ENCODE measurements around the gene THBS3. TPM values are rescaled to one million over a fixed set of nuclear protein-coding genes. Genes with fewer than 3 reads are reported as not detected.
A peak's percentile ranks its signal among the peaks of the same experiment; 100 is the strongest.
"Not testable (repeated sequence)": the region's sequence is repeated elsewhere in the genome, so short reads cannot be mapped to it uniquely, and the experiment has no call there.

The THBS3 gene
- total RNA-seq, 2 donors from 2014 or later, result 13.1 to 38.5 TPM

- intact Hi-C loops (cut with DNase I), result loop anchor here (5.0 kb wide), 1 partner anchor 56 kb away; the partner anchor contains the start of gene FDPS
- Histone ChIP-seq H3K36me3 (no peaks in the 10 kb centered on the region), H3K4me3 (no peak overlapping the region), H3K27me3 (replicated peaks; ENCODE audit: insufficient read depth) (no peaks in the 10 kb centered on the region), H3K9me3 (no peaks in the 10 kb centered on the region), H3K4me1 (replicated peaks) (peaks cover 9% of the 10 kb centered on the region), H3K27ac (no peak overlapping the region)
- DNase-seq (ENCODE audit: low spot score), result peak; percentile 87
- TF ChIP-seq POLR2A (IDR thresholded peaks at IDR 0.05) (no peak), CTCF (IDR thresholded peaks at IDR 0.05) (peak; percentile 94 to 100 (median 98)), POLR2AphosphoS5 (IDR thresholded peaks at IDR 0.05) (peak; percentile 73)
- 30% methylated on average over 23 of the region's 23 CpGs for WGBS
These were observed 43.1 kb upstream of the THBS3 start for GRCh38 chr1:155250633-155251449.

DNA sequence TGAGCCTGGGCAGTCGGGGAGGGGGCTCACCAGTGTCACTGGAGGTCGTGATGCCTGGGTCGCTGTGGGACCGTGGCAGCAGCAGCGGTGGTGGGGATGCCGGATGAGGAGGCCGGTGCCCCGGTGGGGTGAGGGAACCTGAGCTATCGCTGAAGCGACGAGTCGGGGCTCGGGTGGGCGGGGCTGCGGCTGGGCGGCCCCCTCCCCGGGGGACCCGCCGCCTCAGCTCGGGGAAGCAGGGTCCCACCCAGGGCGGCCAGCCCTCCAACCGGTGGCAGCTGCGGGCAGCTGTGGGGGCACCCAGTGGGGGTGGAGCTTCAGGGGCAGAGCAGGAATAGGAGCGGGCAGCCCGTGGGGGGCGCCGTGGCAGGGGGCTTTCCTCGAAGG lies 42.5 kb upstream of the THBS3 start:
- Histone ChIP-seq H3K27me3 (replicated peaks; ENCODE audit: insufficient read depth) (no peaks in the 10 kb centered on the region), H3K27ac (no peak overlapping the region), H3K36me3 (no peaks in the 10 kb centered on the region), H3K4me3 (no peak overlapping the region), H3K9me3 (no peaks in the 10 kb centered on the region), H3K4me1 (replicated peaks) (peaks cover 8% of the 10 kb centered on the region)
- TF ChIP-seq CTCF (IDR thresholded peaks at IDR 0.05), result no peak
- TF ChIP-seq POLR2A (IDR thresholded peaks at IDR 0.05), result no peak
- TF ChIP-seq POLR2AphosphoS5 (IDR thresholded peaks at IDR 0.05), result no peak
- WGBS, result 51% methylated on average over 12 of the region's 28 CpGs
- intact Hi-C loops (cut with DNase I), result loop anchor here (5.0 kb wide), 1 partner anchor 57 kb away; the partner anchor contains the start of gene FDPS
- no peak for DNase-seq (ENCODE audit: low spot score)

DNA sequence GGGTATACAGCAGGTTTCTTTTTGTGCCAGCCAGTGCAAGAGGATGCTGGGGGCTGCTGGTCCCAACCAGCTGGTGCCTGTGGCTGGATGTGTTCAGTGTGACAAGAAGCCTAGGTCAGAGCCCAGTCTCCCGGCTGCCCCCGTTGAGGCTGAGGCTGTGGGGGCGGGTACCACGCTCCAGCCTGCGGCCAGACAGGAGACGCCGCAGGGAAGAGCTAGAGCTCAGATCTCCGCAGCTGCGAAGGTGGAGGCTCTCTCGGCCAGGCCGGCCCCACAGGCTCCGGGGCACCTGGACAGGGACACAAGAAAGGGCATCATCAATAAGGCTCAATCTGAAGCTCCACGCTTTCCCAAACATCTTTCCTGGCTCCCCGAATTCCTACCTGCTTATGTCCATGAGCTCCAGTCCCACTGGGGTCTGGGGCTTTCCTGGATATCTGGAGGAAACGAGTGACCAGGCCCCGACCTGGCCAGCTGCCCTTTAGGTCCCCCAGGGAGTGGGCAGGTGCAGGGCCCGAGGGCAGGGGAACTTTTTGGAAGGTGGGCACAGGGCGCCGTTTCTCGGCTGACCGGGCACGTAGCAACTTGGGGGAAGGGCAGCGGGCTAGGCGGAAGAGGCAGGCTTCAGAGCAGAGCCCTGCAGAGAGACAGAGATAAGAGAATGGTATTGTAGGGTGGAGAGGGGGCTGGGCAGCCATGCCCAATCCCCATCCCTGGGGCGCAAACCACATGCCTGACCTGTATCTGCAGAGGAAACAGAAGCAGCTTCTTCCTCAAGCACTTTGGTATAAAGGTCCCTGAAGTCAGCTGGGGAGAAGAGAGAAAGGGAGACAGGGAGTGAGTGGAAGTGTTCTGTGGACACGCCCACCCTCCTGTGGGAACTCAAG lies 40.2 kb upstream of the THBS3 start:
- Histone ChIP-seq H3K9me3 (no peaks in the 10 kb centered on the region), H3K36me3 (no peaks in the 10 kb centered on the region), H3K4me1 (replicated peaks) (no peaks in the 10 kb centered on the region), H3K4me3 (no peak overlapping the region), H3K27ac (no peak overlapping the region), H3K27me3 (replicated peaks; ENCODE audit: insufficient read depth) (no peaks in the 10 kb centered on the region)
- DNase-seq (ENCODE audit: low spot score), result no peak
- intact Hi-C loops (cut with DNase I), result no loop called here
- TF ChIP-seq POLR2AphosphoS5 (IDR thresholded peaks at IDR 0.05) (no peak), CTCF (IDR thresholded peaks at IDR 0.05) (no peak), POLR2A (IDR thresholded peaks at IDR 0.05) (no peak)
- 85% methylated on average over 26 of the region's 26 CpGs for WGBS

DNA sequence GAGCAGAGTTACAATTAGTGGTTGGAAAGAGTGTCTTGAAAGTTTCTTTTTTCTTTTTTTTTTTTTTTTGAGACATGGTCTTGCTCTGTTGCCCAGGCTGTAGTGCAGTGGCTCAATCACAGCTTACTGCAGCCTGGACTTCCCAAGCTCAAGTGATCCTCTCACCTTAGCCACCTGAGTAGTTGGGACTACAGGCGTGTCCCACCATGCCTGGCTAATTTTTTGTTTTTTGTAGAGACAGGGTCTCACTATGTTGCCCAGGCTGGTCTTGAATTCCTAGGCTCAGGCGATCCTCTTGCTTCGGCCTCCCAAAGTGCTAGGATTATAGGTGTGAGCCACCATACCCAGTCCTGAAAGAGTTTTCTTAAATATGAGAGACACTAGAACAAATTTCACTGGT lies 39.1 kb upstream of the THBS3 start:
- H3K9me3 ChIP-seq; H3K27me3 ChIP-seq (replicated peaks; ENCODE audit: insufficient read depth); H3K4me1 ChIP-seq (replicated peaks); H3K36me3 ChIP-seq; H3K4me3 ChIP-seq; H3K27ac ChIP-seq; DNase-seq (ENCODE audit: low spot score); intact Hi-C loops (cut with DNase I): not testable (repeated sequence)
- WGBS, result 92% methylated on average over 3 of the region's 3 CpGs

GRCh38 chr1:155245163-155245524 lies 37.4 kb upstream of the THBS3 start:
- Histone ChIP-seq H3K4me3 (peak overlapping the region; percentile 50 to 55), H3K27me3 (replicated peaks; ENCODE audit: insufficient read depth) (no peaks in the 10 kb centered on the region), H3K9me3 (no peaks in the 10 kb centered on the region), H3K4me1 (replicated peaks) (no peaks in the 10 kb centered on the region), H3K27ac (peak overlapping the region; percentile 88 to 89), H3K36me3 (no peaks in the 10 kb centered on the region)
- TF ChIP-seq POLR2A (IDR thresholded peaks at IDR 0.05), result no peak
- TF ChIP-seq POLR2AphosphoS5 (IDR thresholded peaks at IDR 0.05), result no peak
- no peak for TF ChIP-seq CTCF (IDR thresholded peaks at IDR 0.05)
- no peak for DNase-seq (ENCODE audit: low spot score)
- 61% methylated on average over 8 of the region's 8 CpGs for WGBS
- intact Hi-C loops (cut with DNase I), result no loop called here
